Mesenteric fat pad (tissue), 1 donor: ENCODE measurements around the gene SERPINA12. TPM values are rescaled to one million over a fixed set of nuclear protein-coding genes. Genes with fewer than 3 reads are reported as not detected.

Source experiments
- DNase-seq: peaks from one replicate; pipeline ENCODE4 v3.0.0-alpha.2; 2020; ENCODE audit warnings: low spot score
- total RNA-seq: library from RNA; stranded (reverse); fragmentation: NEBNext Ultra II Directional; extraction: Animal tissue kit (Norgen Biotek cat#: 25700); gene quantifications from one replicate; pipeline ENCODE4 v1.2.1, GENCODE V29; 2021
- donor health status: DM: yes; HTN: yes; CAD: no.

The SERPINA12 gene
- total RNA-seq, 1 donor from 2014 or later: not detected

DNA sequence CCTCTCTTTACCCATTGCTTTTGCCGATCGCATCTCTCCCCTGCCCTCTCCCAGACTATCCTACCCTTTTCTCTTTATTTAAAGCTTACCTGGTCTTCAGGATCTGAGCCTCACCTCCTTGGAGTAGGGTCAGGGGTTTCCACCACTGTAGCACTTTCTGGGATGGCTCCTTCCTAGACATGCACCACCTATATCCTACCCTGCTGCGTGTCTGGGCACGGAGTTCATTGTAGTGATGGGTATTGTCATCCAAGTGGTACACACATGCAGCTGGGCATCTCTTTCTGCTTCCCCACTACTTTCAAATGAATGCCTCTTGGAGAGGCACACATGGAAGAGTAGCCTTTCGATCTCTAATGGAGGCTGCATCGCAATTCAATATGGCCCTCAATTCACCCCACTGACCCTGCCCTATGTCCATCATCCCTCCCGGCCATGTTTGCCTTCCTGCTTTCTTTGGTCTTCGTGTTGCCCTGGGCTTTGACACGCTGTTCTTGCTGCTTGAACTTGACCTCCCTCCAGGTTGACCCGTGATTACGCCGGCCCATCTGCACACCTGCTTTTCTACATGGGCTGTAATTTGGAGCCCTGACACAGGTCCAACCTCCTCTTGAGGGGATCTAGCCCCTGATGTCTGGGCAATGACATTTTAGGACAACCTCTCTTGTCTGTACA lies 67.6 kb downstream of the SERPINA12 start:
- DNase-seq: no peak

DNA sequence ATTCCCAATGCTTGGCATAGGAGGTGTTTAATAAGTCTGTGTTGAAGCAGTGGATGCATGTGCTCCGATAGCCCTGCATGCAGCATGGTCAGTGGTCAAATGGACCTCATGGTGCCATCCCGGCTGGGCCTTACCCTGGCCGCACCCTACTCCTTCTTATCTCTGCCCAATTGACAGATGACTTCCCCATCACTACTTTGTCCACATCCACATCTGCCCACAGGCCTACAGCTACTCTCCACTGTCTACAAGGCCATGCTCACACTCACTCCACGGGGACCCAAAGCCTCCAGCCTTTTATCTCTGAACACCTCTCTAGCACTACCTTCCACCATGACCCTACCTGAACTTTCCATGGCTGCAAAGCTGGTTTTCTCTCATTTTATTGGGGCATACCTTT lies 68.1 kb downstream of the SERPINA12 start:
- DNase-seq: no peak

DNA sequence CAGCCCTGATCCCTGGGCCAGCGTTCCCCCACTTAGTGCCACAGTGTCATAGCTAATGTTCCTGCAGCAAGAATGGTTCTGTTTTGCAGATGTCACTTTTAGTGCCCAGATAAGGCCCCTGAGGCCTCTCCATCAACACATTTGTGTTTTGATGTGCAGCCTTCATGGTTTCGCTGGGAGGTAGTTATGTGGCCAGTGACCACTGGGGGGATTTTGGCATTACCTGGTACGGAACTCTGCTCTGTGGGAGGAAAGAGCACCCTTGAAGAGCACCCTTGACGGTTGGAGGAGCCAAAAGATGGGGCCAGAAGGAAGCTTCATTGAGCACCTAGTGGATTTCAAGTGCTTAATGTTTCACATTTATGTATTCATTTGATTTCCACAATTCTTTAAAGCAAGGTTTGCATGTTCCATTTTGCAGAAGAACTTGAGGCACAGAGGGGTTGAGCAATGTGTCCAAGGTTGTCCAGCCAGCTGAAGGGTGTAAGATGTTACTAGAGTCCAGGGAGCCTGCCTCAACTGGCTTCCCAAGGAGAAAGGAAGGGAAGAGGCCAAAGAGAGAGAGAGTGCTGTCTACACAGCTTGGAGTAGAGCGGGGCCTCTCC lies 69.7 kb downstream of the SERPINA12 start:
- no peak for DNase-seq

Other genes starting within 250 kb of the SERPINA12 start
- gene SERPINA10, start 216.2 kb downstream of the SERPINA12 start, total RNA-seq: not detected
- not detected for gene SERPINA6, start 186.1 kb downstream of the SERPINA12 start, total RNA-seq
- gene SERPINA2, start 142.8 kb downstream of the SERPINA12 start, total RNA-seq: not detected
- 41.6 TPM for gene SERPINA1, start 120.9 kb downstream of the SERPINA12 start, total RNA-seq
- not detected for gene SERPINA11, start 56.7 kb downstream of the SERPINA12 start, total RNA-seq
- not detected for gene SERPINA9, start 33.3 kb downstream of the SERPINA12 start, total RNA-seq
- not detected for gene SERPINA4, start 52.0 kb upstream of the SERPINA12 start, total RNA-seq
- 0.48 TPM for gene SERPINA5, start 72.0 kb upstream of the SERPINA12 start, total RNA-seq
- gene SERPINA3, start 102.9 kb upstream of the SERPINA12 start, total RNA-seq: 139 TPM